ENCODE measurements around the gene PVR. TPM values are rescaled to one million over a fixed set of nuclear protein-coding genes. Genes with fewer than 3 reads are reported as not detected.
A peak's percentile ranks its signal among the peaks of the same experiment; 100 is the strongest.

Gene PVR
- total and polyA plus RNA-seq, 2 of the 4 experiments (the other 2 are of a cell fraction): 106 to 122 TPM

- 67% methylated on average over 1 of the region's 3 CpGs; no CpG with 5 or more reads in 1 of the 2 experiments for WGBS, 2 experiments (ENCODE audit: extremely low coverage in 2 of 2, insufficient read length in 1 of 2)
- dilution Hi-C loops (cut with HindIII; ENCODE audit: low sequenced_read_pairs, unreplicated experiment): no loop called here
- no peak overlapping the region for H3K56ac ChIP-seq (ENCODE audit: extremely low read depth, insufficient read depth, low read length)
- no peaks in the 10 kb centered on the region for H3K79me1 ChIP-seq (ENCODE audit: low read depth in 1 of 2, low read length in 2 of 2)
- H4K91ac ChIP-seq (ENCODE audit: insufficient read depth, low read depth, low read length): 0 out of 2 replicates have a peak overlapping the region, but pooled peaks have one; percentile 27
- H3K9me1 ChIP-seq (ENCODE audit: insufficient read depth, low read length): peaks cover 5% of the 10 kb centered on the region
- no peak overlapping the region for H3K18ac ChIP-seq (ENCODE audit: low read depth, low read length)
- H3K27me3 ChIP-seq (ENCODE audit: control insufficient read depth, insufficient read depth, low read length): no peaks in the 10 kb centered on the region
- peak overlapping the region; percentile 46; the same call in 1 of the 3 replicates for H2BK15ac ChIP-seq (ENCODE audit: low read depth, low read length)
- TF ChIP-seq USF2 (IDR thresholded peaks at IDR 0.05; ENCODE audit: low read depth, low read length) (no peak), RAD21 (IDR thresholded peaks at IDR 0.05; ENCODE audit: low read length) (no peak), MXI1 (IDR thresholded peaks at IDR 0.05; ENCODE audit: borderline replicate concordance, low read depth, low read length) (no peak), SMC3 (IDR thresholded peaks at IDR 0.05; ENCODE audit: low read depth, low read length) (no peak), MAZ (IDR thresholded peaks at IDR 0.05; ENCODE audit: borderline replicate concordance, low read depth, low read length) (no peak), BHLHE40 (IDR thresholded peaks at IDR 0.05; ENCODE audit: low read depth, low read length) (no peak), NFE2L2 (IDR thresholded peaks at IDR 0.05; ENCODE audit: low read depth, low read length) (no peak), POLR2A (IDR thresholded peaks at IDR 0.05; ENCODE audit: low read depth, low read length) (no peak), RFX5 (IDR thresholded peaks at IDR 0.05; ENCODE audit: low read depth, low read length) (no peak), FOS (IDR thresholded peaks at IDR 0.05; ENCODE audit: low read depth, low read length) (no peak), MAFK (IDR thresholded peaks at IDR 0.05; ENCODE audit: low read depth, low read length) (no peak), CEBPB (IDR thresholded peaks at IDR 0.05; ENCODE audit: low read depth, low read length) (no peak), RCOR1 (IDR thresholded peaks at IDR 0.05; ENCODE audit: insufficient replicate concordance, low read length) (no peak), CHD1 (IDR thresholded peaks at IDR 0.05; ENCODE audit: low read depth, low read length) (no peak)
- TF ChIP-seq, protein P1, sequence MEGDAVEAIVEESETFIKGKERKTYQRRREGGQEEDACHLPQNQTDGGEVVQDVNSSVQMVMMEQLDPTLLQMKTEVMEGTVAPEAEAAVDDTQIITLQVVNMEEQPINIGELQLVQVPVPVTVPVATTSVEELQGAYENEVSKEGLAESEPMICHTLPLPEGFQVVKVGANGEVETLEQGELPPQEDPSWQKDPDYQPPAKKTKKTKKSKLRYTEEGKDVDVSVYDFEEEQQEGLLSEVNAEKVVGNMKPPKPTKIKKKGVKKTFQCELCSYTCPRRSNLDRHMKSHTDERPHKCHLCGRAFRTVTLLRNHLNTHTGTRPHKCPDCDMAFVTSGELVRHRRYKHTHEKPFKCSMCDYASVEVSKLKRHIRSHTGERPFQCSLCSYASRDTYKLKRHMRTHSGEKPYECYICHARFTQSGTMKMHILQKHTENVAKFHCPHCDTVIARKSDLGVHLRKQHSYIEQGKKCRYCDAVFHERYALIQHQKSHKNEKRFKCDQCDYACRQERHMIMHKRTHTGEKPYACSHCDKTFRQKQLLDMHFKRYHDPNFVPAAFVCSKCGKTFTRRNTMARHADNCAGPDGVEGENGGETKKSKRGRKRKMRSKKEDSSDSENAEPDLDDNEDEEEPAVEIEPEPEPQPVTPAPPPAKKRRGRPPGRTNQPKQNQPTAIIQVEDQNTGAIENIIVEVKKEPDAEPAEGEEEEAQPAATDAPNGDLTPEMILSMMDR (conservative IDR thresholded peaks at IDR 0.05; ENCODE audit: low read depth, low read length): no peak
- TF ChIP-seq, protein P2, sequence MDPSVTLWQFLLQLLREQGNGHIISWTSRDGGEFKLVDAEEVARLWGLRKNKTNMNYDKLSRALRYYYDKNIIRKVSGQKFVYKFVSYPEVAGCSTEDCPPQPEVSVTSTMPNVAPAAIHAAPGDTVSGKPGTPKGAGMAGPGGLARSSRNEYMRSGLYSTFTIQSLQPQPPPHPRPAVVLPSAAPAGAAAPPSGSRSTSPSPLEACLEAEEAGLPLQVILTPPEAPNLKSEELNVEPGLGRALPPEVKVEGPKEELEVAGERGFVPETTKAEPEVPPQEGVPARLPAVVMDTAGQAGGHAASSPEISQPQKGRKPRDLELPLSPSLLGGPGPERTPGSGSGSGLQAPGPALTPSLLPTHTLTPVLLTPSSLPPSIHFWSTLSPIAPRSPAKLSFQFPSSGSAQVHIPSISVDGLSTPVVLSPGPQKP (IDR thresholded peaks at IDR 0.05; ENCODE audit: borderline replicate concordance, low read depth, low read length): no peak
- no peak overlapping the region for H3K9ac ChIP-seq (ENCODE audit: low read depth, low read length)
- no peak overlapping the region for H3K23ac ChIP-seq (ENCODE audit: low read depth, low read length)
- no peak overlapping the region for H4K8ac ChIP-seq (ENCODE audit: low read depth in 2 of 2, low read length in 2 of 2)
- H2AK9ac ChIP-seq (replicated peaks; ENCODE audit: low read depth, low read length, poor library complexity): no peak overlapping the region
- H3K9me3 ChIP-seq (ENCODE audit: control insufficient read depth, insufficient read depth, low read length): peaks cover 4% of the 10 kb centered on the region; the same call in 1 of the 2 replicates
- H3K4me3 ChIP-seq (ENCODE audit: insufficient read depth, low read depth, low read length): no peak overlapping the region
- no peak overlapping the region for H2AFZ ChIP-seq (replicated peaks; ENCODE audit: low read length, poor library complexity)
- no peaks in the 10 kb centered on the region for H3K36me3 ChIP-seq (ENCODE audit: control insufficient read depth, insufficient read depth, low read length)
- H3K27ac ChIP-seq (ENCODE audit: insufficient read depth, low read length): no peak overlapping the region
- H2BK120ac ChIP-seq (ENCODE audit: low read depth, low read length): peak overlapping the region; percentile 36; the same call in 1 of the 2 replicates
- no peak overlapping the region for H2BK5ac ChIP-seq (ENCODE audit: low read depth, low read length, poor library complexity, severe bottlenecking)
- intact Hi-C loops (cut with micrococcal nuclease): no loop called here
- no peak overlapping the region for H3K4me2 ChIP-seq (ENCODE audit: low read depth, low read length)
- in situ Hi-C loops (cut with MboI; ENCODE audit: low sequenced_read_pairs): no loop called here
- H4K20me1 ChIP-seq (ENCODE audit: insufficient read depth, low read length): no peaks in the 10 kb centered on the region
- CTCF ChIA-PET: no interaction called here
- H3K14ac ChIP-seq (replicated peaks; ENCODE audit: low read depth, low read length): no peak overlapping the region
- peak overlapping the region; percentile 45 for H3K4ac ChIP-seq (ENCODE audit: low read depth, low read length)
- H2AK5ac ChIP-seq (ENCODE audit: low read depth, low read length): peak overlapping the region; percentile 66
- BruUV-seq (replicated peaks): no TSS peak
- POLR2A ChIA-PET (ENCODE audit: unreplicated experiment): no interaction called here
- peaks cover 12% of the 10 kb centered on the region for H3K4me1 ChIP-seq (ENCODE audit: control insufficient read depth, insufficient read depth, low read length)
- no peak for DNase-seq
- H2BK20ac ChIP-seq (ENCODE audit: low read depth, low read length): peak overlapping the region; percentile 28; the same call in 1 of the 2 replicates
- no peak for ATAC-seq (ENCODE audit: low read depth)
- no peak overlapping the region for H4K5ac ChIP-seq (ENCODE audit: low read depth, low read length)
These were observed 44.8 kb upstream of the PVR start for GRCh38 chr19:44598880-44599279.
